HepG2 (cell line): Measurements from ENCODE around the gene HAUS1. TPM values are rescaled to one million over a fixed set of nuclear protein-coding genes. Genes with fewer than 3 reads are reported as not detected.
A peak's percentile ranks its signal among the peaks of the same experiment; 100 is the strongest.

ENCODE experiments used
- CBX1 ChIP-seq: IDR thresholded peaks from one replicate; pipeline ENCODE4 v1.6.1; 2016; ENCODE audit warnings: antibody characterized with exemption, low read depth
- GPN1 ChIP-seq: sonication (generic); formaldehyde crosslinking; IDR thresholded peaks from 2 replicates; pipeline ENCODE4 v1.5.1; 2020; ENCODE audit warnings: missing genetic modification reagents, borderline replicate concordance
- GTF3A ChIP-seq: sonication (generic); formaldehyde crosslinking; conservative IDR thresholded peaks from 2 replicates; pipeline ENCODE4 v1.4.0; 2020; ENCODE audit warnings: mild to moderate bottlenecking, missing genetic modification reagents
- HCFC1 ChIP-seq: fragments of 150-350 bp; IDR thresholded peaks from 2 replicates; pipeline ENCODE4 v1.6.1; 2014; ENCODE audit warnings: low read depth, low read length
- HNF4A ChIP-seq: sonication (generic); formaldehyde crosslinking; IDR thresholded peaks from 2 replicates; pipeline ENCODE4 v1.4.0; 2020; ENCODE audit warnings: missing genetic modification reagents
- KLF15 ChIP-seq: sonication (generic); formaldehyde crosslinking; IDR thresholded peaks from 2 replicates; pipeline ENCODE4 v1.8.1; 2023; ENCODE audit warnings: borderline replicate concordance, mild to moderate bottlenecking, inconsistent platforms, missing genetic modification reagents, mixed read lengths
- MBD4 ChIP-seq: IDR thresholded peaks from 2 replicates; pipeline ENCODE4 v1.6.1; 2012; ENCODE audit warnings: low read length, inconsistent platforms, borderline replicate concordance
- PAF1 ChIP-seq: IDR thresholded peaks from 2 replicates; pipeline ENCODE4 v1.6.1; 2016; ENCODE audit warnings: missing genetic modification reagents, missing compliant biosample characterization
- TARDBP ChIP-seq: sonication (generic); formaldehyde crosslinking; IDR thresholded peaks from 2 replicates; pipeline ENCODE4 v1.8.0; 2022; ENCODE audit warnings: mild to moderate bottlenecking, missing genetic modification reagents
- TSC22D2 ChIP-seq: sonication (generic); formaldehyde crosslinking; IDR thresholded peaks from 2 replicates; pipeline ENCODE4 v1.5.1; 2020; ENCODE audit warnings: missing genetic modification reagents, mild to moderate bottlenecking, borderline replicate concordance
- YY1 ChIP-seq: IDR thresholded peaks from 2 replicates; pipeline ENCODE4 v1.6.1; 2011; ENCODE audit warnings: low read length, low read depth, moderate library complexity, mild to moderate bottlenecking; ENCODE audit not compliant: insufficient read depth, insufficient replicate concordance
- ZBTB34 ChIP-seq: sonication (generic); formaldehyde crosslinking; IDR thresholded peaks from 2 replicates; pipeline ENCODE4 v1.8.0; 2022; ENCODE audit warnings: mild to moderate bottlenecking, missing genetic modification reagents
- ZNF468 ChIP-seq: sonication (generic); formaldehyde crosslinking; IDR thresholded peaks from 2 replicates; pipeline ENCODE4 v1.8.0; 2022; ENCODE audit warnings: mild to moderate bottlenecking, moderate library complexity, missing genetic modification reagents
- ZNF547 ChIP-seq: sonication (generic); formaldehyde crosslinking; IDR thresholded peaks from 2 replicates; pipeline ENCODE4 v1.5.1; 2020; ENCODE audit warnings: mild to moderate bottlenecking, missing genetic modification reagents
- ZNF550 ChIP-seq: sonication (generic); formaldehyde crosslinking; IDR thresholded peaks from 2 replicates; pipeline ENCODE4 v1.4.0; 2020; ENCODE audit warnings: mild to moderate bottlenecking, missing genetic modification reagents, borderline replicate concordance
- ZNF674 ChIP-seq: sonication (generic); formaldehyde crosslinking; IDR thresholded peaks from 2 replicates; pipeline ENCODE4 v1.5.0; 2020; ENCODE audit warnings: low read depth, mild to moderate bottlenecking, missing genetic modification reagents
- ZNF891 ChIP-seq: sonication (generic); formaldehyde crosslinking; IDR thresholded peaks from 2 replicates; pipeline ENCODE4 v1.5.0; 2020; ENCODE audit warnings: mild to moderate bottlenecking, missing genetic modification reagents
- polyA plus RNA-seq, 8 experiments: library from polyadenylated mRNA; depleted of rRNA in 3 of 8; stranded (reverse) in 7 of 8; unstranded in 1 of 8; fragments of >200 nt; fragmentation: Illumina TruSeq in 4 of 8; extraction: Trizol in 4 of 8; gene quantifications; 2 replicates each; pipeline versions ENCODE4 v1.2.1 to v1.2.3, GENCODE V29; 2011 to 2016; ENCODE audit warnings: low read depth in 4 of 8, missing spikeins in 1 of 8, mixed read lengths in 1 of 8; ENCODE audit not compliant: insufficient read depth in 1 of 8
- total RNA-seq, 5 experiments: library from RNA; depleted of rRNA; stranded (reverse); fragments of >200 nt; fragmentation: Illumina TruSeq; extraction: Trizol; gene quantifications; 2 replicates each; pipeline ENCODE4 v1.2.3, GENCODE V29; 2016; ENCODE audit warnings: low read depth in 1 of 5
- TF ChIP-seq, protein P1 (sequence below): sonication (generic); formaldehyde crosslinking; IDR thresholded peaks from 2 replicates; pipeline ENCODE4 v1.5.1; 2020; ENCODE audit warnings: missing genetic modification reagents, mild to moderate bottlenecking, borderline replicate concordance
- TF ChIP-seq, protein P2 (sequence below): sonication (generic); formaldehyde crosslinking; IDR thresholded peaks from 2 replicates; pipeline ENCODE4 v1.5.0; 2020; ENCODE audit warnings: mild to moderate bottlenecking, missing genetic modification reagents
- TF ChIP-seq, protein P3 (sequence below): sonication (generic); formaldehyde crosslinking; IDR thresholded peaks from 2 replicates; pipeline ENCODE4 v1.4.0; 2020; ENCODE audit warnings: mild to moderate bottlenecking, missing genetic modification reagents
- TF ChIP-seq, protein P4 (sequence below): sonication (generic); formaldehyde crosslinking; IDR thresholded peaks from 2 replicates; pipeline ENCODE4 v1.4.0; 2020; ENCODE audit warnings: mild to moderate bottlenecking, missing genetic modification reagents

Gene HAUS1
- total and polyA plus RNA-seq, 2 of the 13 experiments (the other 11 are each of a cell fraction or from before 2014, with no cell fraction given): 20.6 to 59.2 TPM

DNA sequence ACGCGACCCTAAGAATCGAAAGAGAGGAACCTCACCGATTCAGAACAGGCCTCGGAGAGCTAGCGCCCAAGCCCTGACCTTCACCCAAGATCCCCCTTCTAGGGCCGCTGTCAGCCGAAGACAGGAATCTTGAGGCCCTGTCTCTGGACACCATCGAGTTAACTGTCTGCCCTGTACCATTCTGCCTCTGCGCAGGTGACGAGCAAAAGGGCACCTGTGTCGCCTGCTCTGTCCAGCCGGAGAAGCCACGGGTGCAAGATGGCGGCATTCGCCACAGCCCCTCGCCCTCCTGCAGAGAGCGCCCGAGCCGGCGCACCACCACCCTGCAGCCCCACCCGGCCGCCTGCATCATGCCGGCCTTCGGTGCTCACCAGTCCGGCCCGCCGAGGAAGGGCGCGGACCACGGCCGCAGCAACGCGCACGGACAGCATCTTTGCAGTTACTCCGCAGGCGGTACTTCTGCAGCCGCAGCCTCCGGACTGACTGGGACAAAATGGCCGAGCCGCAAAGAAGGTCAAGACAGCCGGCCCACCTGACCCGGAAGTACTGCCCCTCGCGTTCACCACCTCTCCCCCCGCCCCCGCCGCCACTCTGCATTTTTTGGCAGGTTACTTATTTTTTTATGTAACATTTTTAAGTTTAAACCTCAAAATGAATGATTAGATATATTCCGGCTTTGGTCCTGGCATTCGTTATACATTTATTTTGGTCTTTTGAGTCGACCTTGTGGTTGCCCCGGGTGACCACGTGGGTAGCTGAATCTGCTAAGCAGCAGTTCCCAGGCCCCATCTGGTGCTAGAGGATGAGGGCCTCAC lies 6.2 kb upstream of the HAUS1 start, which contains the start of gene ATP5F1A (continued):
- TF ChIP-seq KLF15 (no peak), TARDBP (CRISPR knock-in tag) (peak; percentile 77; the same call in 1 of the 2 replicates), HNF4A (CRISPR knock-in tag) (no peak), ZNF468 (CRISPR knock-in tag) (no peak), TSC22D2 (CRISPR knock-in tag) (no peak), YY1 (peak; percentile 96), HCFC1 (peak; percentile 46; the same call in 1 of the 2 replicates), ZNF550 (CRISPR knock-in tag) (0 out of 2 replicates have a peak, but pooled peaks have one; percentile 66), CBX1 (peak; percentile 21), GTF3A (CRISPR knock-in tag) (no peak), ZNF674 (0 out of 2 replicates have a peak, but pooled peaks have one; percentile 50), ZBTB34 (CRISPR knock-in tag) (no peak), GPN1 (CRISPR knock-in tag) (no peak), MBD4 (no peak), PAF1 (CRISPR knock-in tag) (no peak), ZNF547 (CRISPR knock-in tag) (peak; percentile 87), ZNF891 (peak; percentile 73)
- TF ChIP-seq, protein P1, sequence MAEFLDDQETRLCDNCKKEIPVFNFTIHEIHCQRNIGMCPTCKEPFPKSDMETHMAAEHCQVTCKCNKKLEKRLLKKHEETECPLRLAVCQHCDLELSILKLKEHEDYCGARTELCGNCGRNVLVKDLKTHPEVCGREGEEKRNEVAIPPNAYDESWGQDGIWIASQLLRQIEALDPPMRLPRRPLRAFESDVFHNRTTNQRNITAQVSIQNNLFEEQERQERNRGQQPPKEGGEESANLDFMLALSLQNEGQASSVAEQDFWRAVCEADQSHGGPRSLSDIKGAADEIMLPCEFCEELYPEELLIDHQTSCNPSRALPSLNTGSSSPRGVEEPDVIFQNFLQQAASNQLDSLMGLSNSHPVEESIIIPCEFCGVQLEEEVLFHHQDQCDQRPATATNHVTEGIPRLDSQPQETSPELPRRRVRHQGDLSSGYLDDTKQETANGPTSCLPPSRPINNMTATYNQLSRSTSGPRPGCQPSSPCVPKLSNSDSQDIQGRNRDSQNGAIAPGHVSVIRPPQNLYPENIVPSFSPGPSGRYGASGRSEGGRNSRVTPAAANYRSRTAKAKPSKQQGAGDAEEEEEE: no peak
- TF ChIP-seq, protein P2, sequence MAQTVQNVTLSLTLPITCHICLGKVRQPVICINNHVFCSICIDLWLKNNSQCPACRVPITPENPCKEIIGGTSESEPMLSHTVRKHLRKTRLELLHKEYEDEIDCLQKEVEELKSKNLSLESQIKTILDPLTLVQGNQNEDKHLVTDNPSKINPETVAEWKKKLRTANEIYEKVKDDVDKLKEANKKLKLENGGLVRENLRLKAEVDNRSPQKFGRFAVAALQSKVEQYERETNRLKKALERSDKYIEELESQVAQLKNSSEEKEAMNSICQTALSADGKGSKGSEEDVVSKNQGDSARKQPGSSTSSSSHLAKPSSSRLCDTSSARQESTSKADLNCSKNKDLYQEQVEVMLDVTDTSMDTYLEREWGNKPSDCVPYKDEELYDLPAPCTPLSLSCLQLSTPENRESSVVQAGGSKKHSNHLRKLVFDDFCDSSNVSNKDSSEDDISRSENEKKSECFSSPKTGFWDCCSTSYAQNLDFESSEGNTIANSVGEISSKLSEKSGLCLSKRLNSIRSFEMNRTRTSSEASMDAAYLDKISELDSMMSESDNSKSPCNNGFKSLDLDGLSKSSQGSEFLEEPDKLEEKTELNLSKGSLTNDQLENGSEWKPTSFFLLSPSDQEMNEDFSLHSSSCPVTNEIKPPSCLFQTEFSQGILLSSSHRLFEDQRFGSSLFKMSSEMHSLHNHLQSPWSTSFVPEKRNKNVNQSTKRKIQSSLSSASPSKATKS (CRISPR knock-in tag): no peak
- TF ChIP-seq, protein P3, sequence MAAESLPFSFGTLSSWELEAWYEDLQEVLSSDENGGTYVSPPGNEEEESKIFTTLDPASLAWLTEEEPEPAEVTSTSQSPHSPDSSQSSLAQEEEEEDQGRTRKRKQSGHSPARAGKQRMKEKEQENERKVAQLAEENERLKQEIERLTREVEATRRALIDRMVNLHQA (CRISPR knock-in tag): no peak
- TF ChIP-seq, protein P4, sequence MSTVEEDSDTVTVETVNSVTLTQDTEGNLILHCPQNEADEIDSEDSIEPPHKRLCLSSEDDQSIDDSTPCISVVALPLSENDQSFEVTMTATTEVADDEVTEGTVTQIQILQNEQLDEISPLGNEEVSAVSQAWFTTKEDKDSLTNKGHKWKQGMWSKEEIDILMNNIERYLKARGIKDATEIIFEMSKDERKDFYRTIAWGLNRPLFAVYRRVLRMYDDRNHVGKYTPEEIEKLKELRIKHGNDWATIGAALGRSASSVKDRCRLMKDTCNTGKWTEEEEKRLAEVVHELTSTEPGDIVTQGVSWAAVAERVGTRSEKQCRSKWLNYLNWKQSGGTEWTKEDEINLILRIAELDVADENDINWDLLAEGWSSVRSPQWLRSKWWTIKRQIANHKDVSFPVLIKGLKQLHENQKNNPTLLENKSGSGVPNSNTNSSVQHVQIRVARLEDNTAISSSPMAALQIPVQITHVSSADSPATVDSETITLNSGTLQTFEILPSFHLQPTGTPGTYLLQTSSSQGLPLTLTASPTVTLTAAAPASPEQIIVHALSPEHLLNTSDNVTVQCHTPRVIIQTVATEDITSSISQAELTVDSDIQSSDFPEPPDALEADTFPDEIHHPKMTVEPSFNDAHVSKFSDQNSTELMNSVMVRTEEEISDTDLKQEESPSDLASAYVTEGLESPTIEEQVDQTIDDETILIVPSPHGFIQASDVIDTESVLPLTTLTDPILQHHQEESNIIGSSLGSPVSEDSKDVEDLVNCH (CRISPR knock-in tag): no peak
